Endothelial cell of umbilical vein (primary cell): Measurements from ENCODE around the gene LYPLAL1. TPM values are rescaled to one million over a fixed set of nuclear protein-coding genes. Genes with fewer than 3 reads are reported as not detected.

ENCODE experiments used
- BruUV-seq: library from RNA; stranded (reverse); fragments of 400-500 nt; replicated peaks from 2 replicates; lab custom pipeline; 2021; lab: Mats Ljungman, UMichigan
- CTCF ChIA-PET: fragments of 300-600, 350-600 bp; sonication (Branson Sonifier 250); formaldehyde crosslinking; loops from one replicate; lab custom pipeline; 2021; ENCODE audit warnings: antibody characterized with exemption, inconsistent platforms; lab: Charles Lee
- POLR2A ChIA-PET: fragments of 300-600, 350-600 bp; sonication (Branson Sonifier 250); formaldehyde crosslinking; loops from one replicate; lab custom pipeline; 2021; ENCODE audit warnings: antibody characterized with exemption, inconsistent platforms; lab: Charles Lee
- DNase-seq: peaks from one replicate; pipeline ENCODE4 v3.0.0-alpha.2; 2011; ENCODE audit warnings: low read depth, low spot score
- FAIRE-seq: peaks from 2 replicates; lab custom pipeline; 2011; peaks lifted over from hg19 to GRCh38; lab: Jason Lieb, UNC
- H2AFZ ChIP-seq: 2 replicates; pipeline ENCODE4 v1.6.0; 2012; ENCODE audit warnings: low read depth, low read length, control low read depth, inconsistent platforms
- H3K27ac ChIP-seq: 2 replicates; pipeline ENCODE4 v1.5.1; 2011; ENCODE audit warnings: low read depth, mild to moderate bottlenecking, control low read depth, low read length, moderate library complexity; ENCODE audit not compliant: insufficient read depth
- H3K27me3 ChIP-seq, 2 experiments: 2 replicates each; pipeline versions ENCODE4 v1.6.0 to v1.6.1; 2011; ENCODE audit warnings: low read length in 2 of 2, mixed read lengths in 1 of 2; ENCODE audit not compliant: control insufficient read depth in 2 of 2, insufficient read depth in 2 of 2
- H3K36me3 ChIP-seq, 2 experiments: 2 replicates in 1 of 2; 3 replicates in 1 of 2; pipeline ENCODE4 v1.5.1; 2011; ENCODE audit warnings: low read length in 2 of 2, mild to moderate bottlenecking in 1 of 2, moderate library complexity in 1 of 2; ENCODE audit not compliant: control insufficient read depth in 2 of 2, insufficient read depth in 2 of 2; ENCODE audit errors: extremely low read depth in 1 of 2
- H3K4me1 ChIP-seq: 3 replicates; pipeline ENCODE4 v1.5.1; 2011; ENCODE audit warnings: mild to moderate bottlenecking, low read length; ENCODE audit not compliant: control insufficient read depth, insufficient read depth; ENCODE audit errors: extremely low read depth
- H3K4me2 ChIP-seq: 2 replicates; pipeline ENCODE4 v1.6.1; 2011; ENCODE audit warnings: low read length, control low read depth, mixed read lengths; ENCODE audit not compliant: insufficient read depth
- H3K4me3 ChIP-seq, 3 experiments: fragments of 200-600 bp in 1 of 3; sonication (generic), shearing (Covaris generic) in 1 of 3; replicated peaks in 1 of 3; 2 replicates each; pipeline ENCODE4 v1.5.1; 2011 to 2016; ENCODE audit warnings: control low read depth in 3 of 3, low read length in 3 of 3, mild to moderate bottlenecking in 2 of 3, inconsistent platforms in 1 of 3, low read depth in 1 of 3, moderate library complexity in 1 of 3; ENCODE audit not compliant: insufficient read depth in 1 of 3
- H3K79me2 ChIP-seq: 2 replicates; pipeline ENCODE4 v1.6.0; 2012; ENCODE audit warnings: low read length, inconsistent platforms; ENCODE audit not compliant: control insufficient read depth, insufficient read depth
- H3K9ac ChIP-seq: replicated peaks from 2 replicates; pipeline ENCODE3; 2011; ENCODE audit warnings: low read length, control low read depth; ENCODE audit not compliant: insufficient read depth; ENCODE audit errors: extremely low read depth
- H3K9me1 ChIP-seq: replicated peaks from 3 replicates; pipeline ENCODE4 v1.6.0; 2011; ENCODE audit warnings: mild to moderate bottlenecking, low read length; ENCODE audit not compliant: control insufficient read depth, insufficient read depth; ENCODE audit errors: extremely low read depth
- H3K9me3 ChIP-seq: replicated peaks from 2 replicates; pipeline ENCODE4 v1.5.1; 2012; ENCODE audit warnings: low read length, inconsistent platforms; ENCODE audit not compliant: control insufficient read depth, insufficient read depth
- H4K20me1 ChIP-seq: replicated peaks from 2 replicates; pipeline ENCODE3; 2011; ENCODE audit warnings: mild to moderate bottlenecking, low read length; ENCODE audit not compliant: control insufficient read depth, insufficient read depth; ENCODE audit errors: extremely low read depth
- EZH2 ChIP-seq: IDR thresholded peaks from 2 replicates; pipeline ENCODE4 v1.6.1; 2012; ENCODE audit warnings: borderline replicate concordance, low read depth, mild to moderate bottlenecking, moderate library complexity, low read length, inconsistent platforms; ENCODE audit not compliant: severe bottlenecking
- FOS ChIP-seq: IDR thresholded peaks from 2 replicates; pipeline ENCODE4 v1.6.1; 2011; ENCODE audit warnings: mild to moderate bottlenecking, low read length, moderate library complexity, borderline replicate concordance; ENCODE audit not compliant: insufficient read depth
- GATA2 ChIP-seq: IDR thresholded peaks from 2 replicates; pipeline ENCODE4 v1.7.0; 2011; ENCODE audit warnings: low read depth, mild to moderate bottlenecking, moderate library complexity, mixed read lengths, low read length; ENCODE audit not compliant: insufficient read length, insufficient read depth
- JUN ChIP-seq: IDR thresholded peaks from 2 replicates; pipeline ENCODE4 v1.6.1; 2011; ENCODE audit warnings: borderline replicate concordance, low read depth; ENCODE audit not compliant: insufficient read length, insufficient read depth
- MYC ChIP-seq: IDR thresholded peaks from one replicate; pipeline ENCODE4 v1.6.1; 2011; ENCODE audit warnings: mild to moderate bottlenecking, low read depth, low read length
- POLR2A ChIP-seq: IDR thresholded peaks from 2 replicates; pipeline ENCODE4 v1.6.1; 2012; ENCODE audit warnings: low read depth, mild to moderate bottlenecking, control low read depth, low read length
- POLR2AphosphoS5 ChIP-seq: IDR thresholded peaks from 2 replicates; pipeline ENCODE4 v1.6.1; 2012; ENCODE audit warnings: low read depth, mild to moderate bottlenecking, control low read depth, low read length, moderate library complexity; ENCODE audit not compliant: insufficient read depth
- dilution Hi-C: fragments of 300-500 bp; cut with MboI; formaldehyde crosslinking; loops from one replicate; pipeline ENCODE4 v1.15.0; 2019; ENCODE audit warnings: low sequenced_read_pairs; ENCODE audit not compliant: extremely low pct_ligation_motif_present
- intact Hi-C: fragments of 100-400 bp; cut with micrococcal nuclease; formaldehyde crosslinking; loops from one replicate; pipeline ENCODE4 v1.10.0; 2022
- polyA plus RNA-seq, 4 experiments: library from polyadenylated mRNA; depleted of rRNA in 3 of 4; stranded (reverse) in 3 of 4; unstranded in 1 of 4; fragments of >200 nt; gene quantifications; 2 replicates each; pipeline versions ENCODE4 v1.2.1 to v1.2.3, GENCODE V29; 2011 to 2012; ENCODE audit warnings: missing spikeins in 1 of 4
- total RNA-seq: library from RNA; stranded (reverse); gene quantifications from 2 replicates; pipeline ENCODE4 v1.2.3, GENCODE V29; 2021
- TF ChIP-seq, protein P1 (sequence below), 2 donors: IDR thresholded peaks; 1 replicate in 1 of 2; 2 replicates in 1 of 2; pipeline ENCODE4 v1.5.1; 2011; ENCODE audit warnings: low read length in 2 of 2, mild to moderate bottlenecking in 2 of 2, moderate library complexity in 2 of 2, control low read depth in 1 of 2, inconsistent platforms in 1 of 2, low read depth in 1 of 2; ENCODE audit not compliant: insufficient read depth in 1 of 2; ENCODE audit errors: extremely low read depth in 1 of 2
- TF ChIP-seq, protein P2 (sequence below): IDR thresholded peaks from 2 replicates; pipeline ENCODE4 v1.6.1; 2011; ENCODE audit not compliant: insufficient read depth, insufficient read length

LYPLAL1 gene
- total and polyA plus RNA-seq, 2 donors (not counting 3 experiments of a cell fraction or from before 2014, with no cell fraction given), result 7.4 to 25.4 TPM

DNA sequence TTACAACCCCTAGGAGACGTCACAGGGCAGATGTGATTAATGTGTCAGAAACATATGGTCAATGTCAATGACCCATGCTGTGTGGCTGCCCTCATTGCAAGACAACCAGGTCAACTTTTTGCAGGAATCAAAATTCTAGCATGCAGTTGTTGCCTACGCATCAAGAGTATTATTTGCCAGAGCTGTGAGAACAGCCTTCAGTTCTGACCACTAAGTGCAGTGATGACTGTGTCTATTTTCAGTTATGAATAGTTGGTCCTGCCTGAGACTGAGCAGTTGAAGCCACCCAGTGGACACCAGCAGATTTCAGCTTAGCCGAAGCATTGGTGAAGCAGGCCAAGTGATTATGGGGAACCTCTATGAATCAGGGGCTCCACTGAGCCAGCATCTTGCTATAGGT is 47.3 kb downstream of the LYPLAL1 start:
- H3K4me3 ChIP-seq, result no peak overlapping the region
- no TSS peak for BruUV-seq
- peaks cover 0 to 2% of the 10 kb centered on the region in 2 experiments for H3K36me3 ChIP-seq
- no peaks in the 10 kb centered on the region for H3K9me1 ChIP-seq
- intact Hi-C loops (no loop called here), dilution Hi-C loops (no loop called here)
- no peak overlapping the region for H3K4me2 ChIP-seq
- H2AFZ ChIP-seq, result no peak overlapping the region
- H3K27ac ChIP-seq, result no peak overlapping the region
- H3K9ac ChIP-seq, result no peak overlapping the region
- H3K4me1 ChIP-seq, result no peaks in the 10 kb centered on the region
- CTCF ChIA-PET, result interaction anchor here (1.1 kb wide), 1 partner anchor 33 kb away, joined by 3 read pairs; no protein-coding TSS in a partner anchor
- no peak for DNase-seq
- H3K27me3 ChIP-seq, result no peaks in the 10 kb centered on the region
- no peaks in the 10 kb centered on the region for H4K20me1 ChIP-seq
- no peak for TF ChIP-seq EZH2
- TF ChIP-seq, protein P1, sequence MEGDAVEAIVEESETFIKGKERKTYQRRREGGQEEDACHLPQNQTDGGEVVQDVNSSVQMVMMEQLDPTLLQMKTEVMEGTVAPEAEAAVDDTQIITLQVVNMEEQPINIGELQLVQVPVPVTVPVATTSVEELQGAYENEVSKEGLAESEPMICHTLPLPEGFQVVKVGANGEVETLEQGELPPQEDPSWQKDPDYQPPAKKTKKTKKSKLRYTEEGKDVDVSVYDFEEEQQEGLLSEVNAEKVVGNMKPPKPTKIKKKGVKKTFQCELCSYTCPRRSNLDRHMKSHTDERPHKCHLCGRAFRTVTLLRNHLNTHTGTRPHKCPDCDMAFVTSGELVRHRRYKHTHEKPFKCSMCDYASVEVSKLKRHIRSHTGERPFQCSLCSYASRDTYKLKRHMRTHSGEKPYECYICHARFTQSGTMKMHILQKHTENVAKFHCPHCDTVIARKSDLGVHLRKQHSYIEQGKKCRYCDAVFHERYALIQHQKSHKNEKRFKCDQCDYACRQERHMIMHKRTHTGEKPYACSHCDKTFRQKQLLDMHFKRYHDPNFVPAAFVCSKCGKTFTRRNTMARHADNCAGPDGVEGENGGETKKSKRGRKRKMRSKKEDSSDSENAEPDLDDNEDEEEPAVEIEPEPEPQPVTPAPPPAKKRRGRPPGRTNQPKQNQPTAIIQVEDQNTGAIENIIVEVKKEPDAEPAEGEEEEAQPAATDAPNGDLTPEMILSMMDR (IDR thresholded peaks at IDR 0.05; ENCODE audit: extremely low read depth in 1 of 2, insufficient read depth in 1 of 2, low read depth in 1 of 2, low read length in 2 of 2), result no peak
- TF ChIP-seq, protein P2, sequence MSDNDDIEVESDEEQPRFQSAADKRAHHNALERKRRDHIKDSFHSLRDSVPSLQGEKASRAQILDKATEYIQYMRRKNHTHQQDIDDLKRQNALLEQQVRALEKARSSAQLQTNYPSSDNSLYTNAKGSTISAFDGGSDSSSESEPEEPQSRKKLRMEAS, result no peak
- no peak for TF ChIP-seq MYC
- no peak for TF ChIP-seq POLR2AphosphoS5
- TF ChIP-seq FOS, result no peak
- no peak for TF ChIP-seq GATA2
- TF ChIP-seq JUN, result no peak
- no peak for TF ChIP-seq POLR2A
- H3K79me2 ChIP-seq, result no peaks in the 10 kb centered on the region
- H3K9me3 ChIP-seq, result no peaks in the 10 kb centered on the region
- POLR2A ChIA-PET, result no interaction called here
- no peak for FAIRE-seq
